Progenitor cell of endocrine pancreas (in vitro differentiated cells): Measurements from ENCODE around the gene ACSS2. TPM values are rescaled to one million over a fixed set of nuclear protein-coding genes. Genes with fewer than 3 reads are reported as not detected.
A peak's percentile ranks its signal among the peaks of the same experiment; 100 is the strongest.

ENCODE experiments used
- DNase-seq: peaks from one replicate; pipeline ENCODE4 v3.0.0; 2021; ENCODE audit warnings: low spot score; ENCODE audit not compliant: unreplicated experiment
- H3K27ac Mint-ChIP-seq: 2 replicates; pipeline ENCODE4 v1.8.0; 2021; ENCODE audit warnings: mild to moderate bottlenecking, moderate library complexity, mixed read lengths
- H3K27me3 Mint-ChIP-seq: 2 replicates; pipeline ENCODE4 v1.8.0; 2021; ENCODE audit warnings: mixed read lengths
- H3K36me3 Mint-ChIP-seq: 2 replicates; pipeline ENCODE4 v1.8.0; 2022; ENCODE audit warnings: mixed read lengths; ENCODE audit not compliant: insufficient read depth
- H3K4me1 Mint-ChIP-seq: 2 replicates; pipeline ENCODE4 v1.8.0; 2021; ENCODE audit warnings: low read depth, mixed read lengths
- H3K4me3 Mint-ChIP-seq: 2 replicates; pipeline ENCODE4 v1.8.0; 2021; ENCODE audit warnings: low read depth, mild to moderate bottlenecking, moderate library complexity, mixed read lengths
- H3K9me3 Mint-ChIP-seq: 2 replicates; pipeline ENCODE4 v1.8.0; 2021; ENCODE audit warnings: low read depth, mixed read lengths
- CTCF ChIP-seq: fragments of 200-600 bp; sonication (generic); IDR thresholded peaks from one replicate; pipeline ENCODE4 v1.5.0; 2021; ENCODE audit warnings: antibody characterized with exemption, mild to moderate bottlenecking; ENCODE audit not compliant: unreplicated experiment
- total RNA-seq: library from RNA; stranded (reverse); gene quantifications from 2 replicates; pipeline ENCODE4 v1.2.1, GENCODE V29; 2021

The ACSS2 gene
- total RNA-seq, 1 donor from 2014 or later = 31.3 TPM

- H3K27ac Mint-ChIP-seq = peak overlapping the region; percentile 7
- no peak for DNase-seq
- peaks cover 21% of the 10 kb centered on the region for H3K36me3 Mint-ChIP-seq
- H3K9me3 Mint-ChIP-seq = no peaks in the 10 kb centered on the region
- H3K4me3 Mint-ChIP-seq = no peak overlapping the region
- H3K27me3 Mint-ChIP-seq = no peaks in the 10 kb centered on the region
- no peaks in the 10 kb centered on the region for H3K4me1 Mint-ChIP-seq
- TF ChIP-seq CTCF = no peak
These were observed 70.2 kb downstream of the ACSS2 start for GRCh38 chr20:34946661-34947060.

GRCh38 chr20:34947336-34947735, 70.9 kb downstream of the ACSS2 start:
- Mint-ChIP-seq H3K9me3 (no peaks in the 10 kb centered on the region), H3K4me3 (no peak overlapping the region), H3K27me3 (no peaks in the 10 kb centered on the region), H3K4me1 (no peaks in the 10 kb centered on the region), H3K36me3 (peaks cover 21% of the 10 kb centered on the region), H3K27ac (no peak overlapping the region)
- no peak for DNase-seq
- no peak for TF ChIP-seq CTCF

GRCh38 chr20:34948030-34948429, 71.6 kb downstream of the ACSS2 start:
- no peak for TF ChIP-seq CTCF
- peak overlapping the region; percentile 43 for H3K27ac Mint-ChIP-seq
- peaks cover 19% of the 10 kb centered on the region for H3K36me3 Mint-ChIP-seq
- no peaks in the 10 kb centered on the region for H3K9me3 Mint-ChIP-seq
- no peak overlapping the region for H3K4me3 Mint-ChIP-seq
- no peak for DNase-seq
- H3K4me1 Mint-ChIP-seq = no peaks in the 10 kb centered on the region
- H3K27me3 Mint-ChIP-seq = no peaks in the 10 kb centered on the region

- no peak for DNase-seq
- Mint-ChIP-seq H3K36me3 (peaks cover 16% of the 10 kb centered on the region), H3K27me3 (no peaks in the 10 kb centered on the region), H3K9me3 (no peaks in the 10 kb centered on the region), H3K27ac (no peak overlapping the region), H3K4me1 (peaks cover 2% of the 10 kb centered on the region), H3K4me3 (no peak overlapping the region)
- no peak for TF ChIP-seq CTCF
These were observed 72.7 kb downstream of the ACSS2 start for GRCh38 chr20:34949120-34949519.

- Mint-ChIP-seq H3K27me3 (no peaks in the 10 kb centered on the region), H3K4me1 (peaks cover 15% of the 10 kb centered on the region), H3K27ac (no peak overlapping the region), H3K9me3 (no peaks in the 10 kb centered on the region), H3K4me3 (no peak overlapping the region), H3K36me3 (peaks cover 14% of the 10 kb centered on the region)
- no peak for DNase-seq
- TF ChIP-seq CTCF = no peak
These were observed 74.8 kb downstream of the ACSS2 start for GRCh38 chr20:34951252-34951651.

GRCh38 chr20:34951652-34952051, 75.2 kb downstream of the ACSS2 start:
- Mint-ChIP-seq H3K36me3 (peaks cover 14% of the 10 kb centered on the region), H3K4me3 (no peak overlapping the region), H3K27ac (no peak overlapping the region), H3K27me3 (peaks cover 2% of the 10 kb centered on the region), H3K9me3 (no peaks in the 10 kb centered on the region), H3K4me1 (peaks cover 19% of the 10 kb centered on the region)
- TF ChIP-seq CTCF = no peak
- no peak for DNase-seq
